ENCODE data around the gene ZNF574.

DNA sequence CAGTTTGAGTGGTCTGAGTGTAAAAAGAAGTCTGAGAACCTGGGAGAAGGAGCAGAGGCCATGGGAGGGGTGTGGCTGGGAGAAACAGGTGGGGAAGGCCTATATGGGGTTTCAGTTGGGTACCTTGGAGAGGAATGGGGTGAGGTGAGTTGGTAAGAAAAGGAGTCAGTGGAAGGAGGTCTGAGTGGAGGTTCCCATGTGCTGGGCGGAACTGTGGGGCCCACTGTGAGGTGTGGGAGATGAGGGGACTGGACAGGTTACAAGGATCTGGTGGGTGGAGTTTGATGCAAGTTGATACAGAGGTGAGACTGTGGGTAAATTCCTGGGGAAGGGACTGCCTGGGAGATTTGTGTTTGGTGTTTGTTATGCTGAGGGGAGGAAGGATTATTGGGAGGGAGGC, 2.1 kb downstream of the ZNF574 start:
- TF ChIP-seq RAD21 (IDR thresholded peaks at IDR 0.05; ENCODE audit: low read depth) = no peak
- TF ChIP-seq, protein P1, sequence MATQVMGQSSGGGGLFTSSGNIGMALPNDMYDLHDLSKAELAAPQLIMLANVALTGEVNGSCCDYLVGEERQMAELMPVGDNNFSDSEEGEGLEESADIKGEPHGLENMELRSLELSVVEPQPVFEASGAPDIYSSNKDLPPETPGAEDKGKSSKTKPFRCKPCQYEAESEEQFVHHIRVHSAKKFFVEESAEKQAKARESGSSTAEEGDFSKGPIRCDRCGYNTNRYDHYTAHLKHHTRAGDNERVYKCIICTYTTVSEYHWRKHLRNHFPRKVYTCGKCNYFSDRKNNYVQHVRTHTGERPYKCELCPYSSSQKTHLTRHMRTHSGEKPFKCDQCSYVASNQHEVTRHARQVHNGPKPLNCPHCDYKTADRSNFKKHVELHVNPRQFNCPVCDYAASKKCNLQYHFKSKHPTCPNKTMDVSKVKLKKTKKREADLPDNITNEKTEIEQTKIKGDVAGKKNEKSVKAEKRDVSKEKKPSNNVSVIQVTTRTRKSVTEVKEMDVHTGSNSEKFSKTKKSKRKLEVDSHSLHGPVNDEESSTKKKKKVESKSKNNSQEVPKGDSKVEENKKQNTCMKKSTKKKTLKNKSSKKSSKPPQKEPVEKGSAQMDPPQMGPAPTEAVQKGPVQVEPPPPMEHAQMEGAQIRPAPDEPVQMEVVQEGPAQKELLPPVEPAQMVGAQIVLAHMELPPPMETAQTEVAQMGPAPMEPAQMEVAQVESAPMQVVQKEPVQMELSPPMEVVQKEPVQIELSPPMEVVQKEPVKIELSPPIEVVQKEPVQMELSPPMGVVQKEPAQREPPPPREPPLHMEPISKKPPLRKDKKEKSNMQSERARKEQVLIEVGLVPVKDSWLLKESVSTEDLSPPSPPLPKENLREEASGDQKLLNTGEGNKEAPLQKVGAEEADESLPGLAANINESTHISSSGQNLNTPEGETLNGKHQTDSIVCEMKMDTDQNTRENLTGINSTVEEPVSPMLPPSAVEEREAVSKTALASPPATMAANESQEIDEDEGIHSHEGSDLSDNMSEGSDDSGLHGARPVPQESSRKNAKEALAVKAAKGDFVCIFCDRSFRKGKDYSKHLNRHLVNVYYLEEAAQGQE (IDR thresholded peaks at IDR 0.05; ENCODE audit: low read depth) = no peak
- no peak for TF ChIP-seq EZH2phosphoT487 (IDR thresholded peaks at IDR 0.05; ENCODE audit: borderline replicate concordance)
- no peak for TF ChIP-seq POLR2AphosphoS5 (IDR thresholded peaks at IDR 0.05; ENCODE audit: low read depth, low read length)
- TF ChIP-seq, protein P2, sequence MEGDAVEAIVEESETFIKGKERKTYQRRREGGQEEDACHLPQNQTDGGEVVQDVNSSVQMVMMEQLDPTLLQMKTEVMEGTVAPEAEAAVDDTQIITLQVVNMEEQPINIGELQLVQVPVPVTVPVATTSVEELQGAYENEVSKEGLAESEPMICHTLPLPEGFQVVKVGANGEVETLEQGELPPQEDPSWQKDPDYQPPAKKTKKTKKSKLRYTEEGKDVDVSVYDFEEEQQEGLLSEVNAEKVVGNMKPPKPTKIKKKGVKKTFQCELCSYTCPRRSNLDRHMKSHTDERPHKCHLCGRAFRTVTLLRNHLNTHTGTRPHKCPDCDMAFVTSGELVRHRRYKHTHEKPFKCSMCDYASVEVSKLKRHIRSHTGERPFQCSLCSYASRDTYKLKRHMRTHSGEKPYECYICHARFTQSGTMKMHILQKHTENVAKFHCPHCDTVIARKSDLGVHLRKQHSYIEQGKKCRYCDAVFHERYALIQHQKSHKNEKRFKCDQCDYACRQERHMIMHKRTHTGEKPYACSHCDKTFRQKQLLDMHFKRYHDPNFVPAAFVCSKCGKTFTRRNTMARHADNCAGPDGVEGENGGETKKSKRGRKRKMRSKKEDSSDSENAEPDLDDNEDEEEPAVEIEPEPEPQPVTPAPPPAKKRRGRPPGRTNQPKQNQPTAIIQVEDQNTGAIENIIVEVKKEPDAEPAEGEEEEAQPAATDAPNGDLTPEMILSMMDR (IDR thresholded peaks at IDR 0.05 in 2 of 3, conservative IDR thresholded peaks at IDR 0.05 in 1 of 3; ENCODE audit: borderline replicate concordance in 1 of 3, insufficient read depth in 1 of 3, low read depth in 2 of 3, low read length in 2 of 3) = no peak
- TF ChIP-seq EZH2 (IDR thresholded peaks at IDR 0.05) = no peak
- no peak for TF ChIP-seq POLR2A (IDR thresholded peaks at IDR 0.05; ENCODE audit: borderline replicate concordance, extremely low read depth, insufficient read depth, insufficient read length)
- TF ChIP-seq SIN3A (IDR thresholded peaks at IDR 0.05; ENCODE audit: low read depth) = no peak
- TF ChIP-seq CEBPB (IDR thresholded peaks at IDR 0.05; ENCODE audit: low read depth) = no peak
- TF ChIP-seq TCF7L2 (IDR thresholded peaks at IDR 0.05; ENCODE audit: borderline replicate concordance, extremely low read depth, insufficient read depth, insufficient read length) = no peak
- no peak for TF ChIP-seq ZNF274 (IDR thresholded peaks at IDR 0.05; ENCODE audit: low read depth, low read length)
- TF ChIP-seq, protein P3, sequence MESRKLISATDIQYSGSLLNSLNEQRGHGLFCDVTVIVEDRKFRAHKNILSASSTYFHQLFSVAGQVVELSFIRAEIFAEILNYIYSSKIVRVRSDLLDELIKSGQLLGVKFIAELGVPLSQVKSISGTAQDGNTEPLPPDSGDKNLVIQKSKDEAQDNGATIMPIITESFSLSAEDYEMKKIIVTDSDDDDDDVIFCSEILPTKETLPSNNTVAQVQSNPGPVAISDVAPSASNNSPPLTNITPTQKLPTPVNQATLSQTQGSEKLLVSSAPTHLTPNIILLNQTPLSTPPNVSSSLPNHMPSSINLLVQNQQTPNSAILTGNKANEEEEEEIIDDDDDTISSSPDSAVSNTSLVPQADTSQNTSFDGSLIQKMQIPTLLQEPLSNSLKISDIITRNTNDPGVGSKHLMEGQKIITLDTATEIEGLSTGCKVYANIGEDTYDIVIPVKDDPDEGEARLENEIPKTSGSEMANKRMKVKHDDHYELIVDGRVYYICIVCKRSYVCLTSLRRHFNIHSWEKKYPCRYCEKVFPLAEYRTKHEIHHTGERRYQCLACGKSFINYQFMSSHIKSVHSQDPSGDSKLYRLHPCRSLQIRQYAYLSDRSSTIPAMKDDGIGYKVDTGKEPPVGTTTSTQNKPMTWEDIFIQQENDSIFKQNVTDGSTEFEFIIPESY (IDR thresholded peaks at IDR 0.05; ENCODE audit: extremely low read depth, insufficient replicate concordance, low read length) = no peak

All from HCT116 (cell line).